PFSK-1 (cell line): ENCODE data around the gene SMG1.

ENCODE experiments used
- FOXP2 ChIP-seq: optimal IDR thresholded peaks from 2 replicates; pipeline ENCODE3; 2011; ENCODE audit warnings: borderline replicate concordance, control low read depth, inconsistent platforms; ENCODE audit not compliant: insufficient read depth; ENCODE audit errors: extremely low read length, extremely low read depth
- POLR2AphosphoS5 ChIP-seq: IDR thresholded peaks from 2 replicates; pipeline ENCODE4 v1.6.1; 2012; ENCODE audit warnings: low read depth, mild to moderate bottlenecking, control low read depth, low read length, moderate library complexity
- REST ChIP-seq, 2 experiments: IDR thresholded peaks; 2 replicates each; pipeline versions ENCODE4 v1.6.1 to v1.8.0; 2011 to 2012; ENCODE audit warnings: low read depth in 2 of 2, low read length in 2 of 2, control low read depth in 1 of 2, inconsistent platforms in 1 of 2, mild to moderate bottlenecking in 1 of 2, moderate library complexity in 1 of 2; ENCODE audit not compliant: insufficient read depth in 1 of 2
- SIN3A ChIP-seq: IDR thresholded peaks from 2 replicates; pipeline ENCODE4 v1.6.1; 2012; ENCODE audit warnings: mild to moderate bottlenecking, low read length, moderate library complexity, borderline replicate concordance; ENCODE audit not compliant: insufficient read depth
- TAF1 ChIP-seq: IDR thresholded peaks from 2 replicates; pipeline ENCODE4 v1.6.1; 2012; ENCODE audit warnings: low read length, control low read depth, borderline replicate concordance; ENCODE audit not compliant: insufficient read depth

SMG1 gene

DNA sequence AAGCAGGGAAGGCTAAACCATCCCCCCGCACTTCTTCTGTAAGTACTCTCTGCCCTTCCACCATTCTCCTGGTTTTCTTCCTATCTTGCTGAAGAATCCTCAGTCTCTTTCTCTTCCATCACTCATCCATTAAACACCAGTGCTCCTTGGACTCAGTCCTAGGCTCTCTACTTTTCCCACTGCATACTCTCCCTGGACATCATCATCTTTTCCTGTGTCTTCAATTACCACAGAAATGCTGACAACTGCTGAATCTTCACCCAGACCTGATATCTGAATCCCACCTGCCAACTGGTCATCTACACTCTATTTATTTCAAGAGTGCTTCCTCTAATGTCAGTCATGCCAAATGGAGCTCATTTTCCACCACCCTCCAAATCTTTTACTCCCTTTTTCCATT, 71.0 kb downstream of the SMG1 start:
- no peak for TF ChIP-seq POLR2AphosphoS5
- no peak for TF ChIP-seq REST (IDR thresholded peaks at IDR 0.05; ENCODE audit: insufficient read depth in 1 of 2, low read depth in 2 of 2, low read length in 2 of 2)
- TF ChIP-seq TAF1 = no peak
- TF ChIP-seq SIN3A = no peak
- no peak for TF ChIP-seq FOXP2

DNA sequence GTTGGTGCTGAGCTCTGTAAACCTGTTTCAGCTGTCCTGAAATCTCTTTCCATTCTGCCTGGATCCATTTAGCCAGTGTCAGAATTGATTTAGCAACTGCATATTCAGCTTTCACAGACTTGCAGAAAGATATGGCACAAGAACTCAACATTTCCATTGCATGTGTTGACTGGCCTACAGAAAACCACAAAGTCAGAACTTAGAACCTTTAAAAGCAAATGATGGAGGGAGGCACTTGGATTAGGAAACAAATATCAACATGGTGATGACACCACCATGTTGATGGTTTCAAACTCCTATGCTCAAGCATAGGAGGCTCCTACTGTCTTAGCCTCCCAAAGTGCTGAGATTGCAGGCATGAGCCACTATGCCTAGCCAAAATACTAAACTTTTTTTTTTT, 72.5 kb downstream of the SMG1 start:
- no peak for TF ChIP-seq POLR2AphosphoS5
- TF ChIP-seq REST (IDR thresholded peaks at IDR 0.05; ENCODE audit: insufficient read depth in 1 of 2, low read depth in 2 of 2, low read length in 2 of 2) = no peak
- TF ChIP-seq SIN3A = no peak
- no peak for TF ChIP-seq FOXP2
- no peak for TF ChIP-seq TAF1

DNA sequence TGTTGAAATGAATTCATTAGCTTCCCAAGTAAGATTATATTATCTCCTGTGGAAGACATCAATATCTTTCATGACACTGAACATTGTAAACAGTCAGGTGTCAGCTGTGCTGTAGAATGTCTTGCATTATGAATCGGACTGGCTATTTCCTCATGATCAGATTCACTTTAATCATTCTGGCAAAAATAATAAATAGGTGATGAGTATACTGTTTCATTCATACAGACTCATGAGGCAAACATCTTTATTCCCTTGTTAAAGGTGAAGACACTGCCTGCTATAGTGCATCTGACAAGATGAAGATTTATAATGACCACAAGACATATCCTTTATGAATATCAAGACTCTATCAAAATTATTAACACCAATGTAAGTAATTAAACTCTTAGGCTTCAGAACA, 73.6 kb downstream of the SMG1 start:
- TF ChIP-seq POLR2AphosphoS5 (no peak), REST (IDR thresholded peaks at IDR 0.05; ENCODE audit: insufficient read depth in 1 of 2, low read depth in 2 of 2, low read length in 2 of 2) (no peak), FOXP2 (no peak), TAF1 (no peak), SIN3A (no peak)

- no peak for TF ChIP-seq POLR2AphosphoS5
- TF ChIP-seq REST (IDR thresholded peaks at IDR 0.05; ENCODE audit: insufficient read depth in 1 of 2, low read depth in 2 of 2, low read length in 2 of 2) = no peak
- no peak for TF ChIP-seq TAF1
- no peak for TF ChIP-seq FOXP2
These were observed 79.8 kb downstream of the SMG1 start for GRCh38 chr16:18846416-18846815.

DNA sequence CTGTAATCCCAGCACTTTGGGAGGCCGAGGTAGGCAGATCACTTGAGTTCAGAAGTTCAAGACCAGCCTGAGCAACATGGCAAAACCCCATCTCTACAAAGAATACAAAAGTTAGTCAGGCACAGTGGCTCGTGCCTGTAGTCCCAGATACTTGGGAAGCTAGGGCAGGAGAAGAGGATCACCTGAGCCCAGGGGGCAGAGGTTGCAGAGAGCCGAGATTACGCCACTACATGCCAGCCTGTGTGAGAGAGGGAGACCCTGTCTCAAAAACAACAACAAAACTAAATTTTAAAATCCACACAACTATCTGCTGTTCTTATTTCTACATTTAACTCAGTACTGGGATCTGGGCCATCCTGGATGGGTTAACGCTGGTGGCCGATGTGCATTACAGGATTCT, 83.6 kb downstream of the SMG1 start:
- no peak for TF ChIP-seq POLR2AphosphoS5
- TF ChIP-seq REST (IDR thresholded peaks at IDR 0.05; ENCODE audit: insufficient read depth in 1 of 2, low read depth in 2 of 2, low read length in 2 of 2) = no peak
- TF ChIP-seq FOXP2 = no peak
- TF ChIP-seq TAF1 = no peak
- TF ChIP-seq SIN3A = no peak
